Stimulated activated CD4-positive, alpha-beta T cell treated with anti-CD3 and anti-CD28 coated beads, Interleukin-2, amount 100 ng/mL, for 24 hours (primary cell): Measurements from ENCODE around the gene PRPS2.

Source experiments
- DNase-seq, 2 donors: peaks; one replicate each; pipeline ENCODE4 v3.0.0-alpha.2; 2020

Gene PRPS2

GRCh38 chrX:12817528-12817927 is 26.3 kb downstream of the PRPS2 start:
- no peak for DNase-seq

GRCh38 chrX:12819222-12819621 is 28.0 kb downstream of the PRPS2 start:
- DNase-seq = no peak

GRCh38 chrX:12820737-12821136 is 29.5 kb downstream of the PRPS2 start:
- no peak for DNase-seq

- DNase-seq = no peak
These were observed 33.7 kb downstream of the PRPS2 start for GRCh38 chrX:12824944-12825343.

- DNase-seq = no peak
These were observed 34.6 kb downstream of the PRPS2 start for GRCh38 chrX:12825801-12826200.

- no peak for DNase-seq
These were observed 52.0 kb downstream of the PRPS2 start for GRCh38 chrX:12843061-12843667.

- no peak for DNase-seq
These were observed 52.6 kb downstream of the PRPS2 start for GRCh38 chrX:12843668-12844279.

GRCh38 chrX:12844319-12844718 is 53.1 kb downstream of the PRPS2 start:
- no peak for DNase-seq

- no peak for DNase-seq
These were observed 74.1 kb downstream of the PRPS2 start for GRCh38 chrX:12865359-12865758.

- no peak for DNase-seq
These were observed 75.5 kb downstream of the PRPS2 start, which contains the start of gene TLR7 for GRCh38 chrX:12866451-12867377. Gene TLR7, plus strand, starts transcription at chrX:12867072. Its CDS starts 507 bp downstream, at chrX:12867579.

- no peak for DNase-seq
These were observed 76.5 kb downstream of the PRPS2 start for GRCh38 chrX:12867685-12868084.

GRCh38 chrX:12868747-12869146 is 77.5 kb downstream of the PRPS2 start:
- no peak for DNase-seq

- no peak for DNase-seq
These were observed 80.0 kb downstream of the PRPS2 start for GRCh38 chrX:12871257-12871656.

GRCh38 chrX:12872741-12873140 is 81.5 kb downstream of the PRPS2 start:
- DNase-seq = no peak
